ENCODE results near the gene AFM. TPM values are rescaled to one million over a fixed set of nuclear protein-coding genes. Genes with fewer than 3 reads are reported as not detected.

The AFM gene
- total RNA-seq, 1 experiment from 2014 or later = not detected

DNA sequence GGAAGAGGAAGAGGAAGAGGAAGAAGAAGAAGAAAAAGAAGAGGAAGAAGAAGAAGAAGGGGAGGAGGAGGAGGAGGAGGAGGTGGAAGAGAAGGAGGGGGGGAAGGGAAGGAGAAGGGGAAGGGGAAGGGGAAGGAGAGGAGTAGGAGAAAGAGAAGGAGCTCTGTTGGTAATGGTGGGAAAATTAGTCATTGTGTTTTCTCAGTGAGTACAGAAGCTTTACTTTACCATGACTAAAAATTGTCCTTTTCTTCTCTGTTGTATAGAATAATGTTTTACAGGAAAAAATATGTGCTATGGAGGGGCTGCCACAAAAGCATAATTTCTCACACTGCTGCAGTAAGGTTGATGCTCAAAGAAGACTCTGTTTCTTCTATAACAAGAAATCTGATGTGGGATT, 4.1 kb downstream of the AFM start:
- Histone ChIP-seq H3K18ac (ENCODE audit: insufficient read length, low read depth, low read length) (no peak overlapping the region), H3K27ac (ENCODE audit: insufficient read length, low read depth, low read length) (no peak overlapping the region), H2AK5ac (ENCODE audit: insufficient read length, low read length) (no peak overlapping the region), H3K79me1 (ENCODE audit: insufficient read depth, low read depth, low read length, poor library complexity, severe bottlenecking) (no peaks in the 10 kb centered on the region), H3K56ac (ENCODE audit: insufficient read length, low read depth, low read length) (no peak overlapping the region), H4K91ac (ENCODE audit: insufficient read length, low read depth, low read length) (no peak overlapping the region), H3K9me3 (ENCODE audit: control insufficient read depth, low read depth, low read length) (no peaks in the 10 kb centered on the region), H4K8ac (replicated peaks; ENCODE audit: insufficient read length, low read depth, low read length) (no peak overlapping the region), H3K4me1 (ENCODE audit: insufficient read depth, low read length) (peaks cover 4% of the 10 kb centered on the region; the same call in 1 of the 2 replicates), H2BK120ac (ENCODE audit: low read depth, low read length, poor library complexity, severe bottlenecking) (no peak overlapping the region), H3K4ac (ENCODE audit: low read depth, low read length) (no peak overlapping the region), H3T11ph (ENCODE audit: low read length) (no peak overlapping the region), H4K20me1 (ENCODE audit: control insufficient read depth, insufficient read depth, insufficient read length) (no peaks in the 10 kb centered on the region), H4K5ac (ENCODE audit: insufficient read length, low read depth, low read length) (no peak overlapping the region), H2AFZ (ENCODE audit: low read length) (no peak overlapping the region), H3K79me2 (ENCODE audit: insufficient read depth, low read length) (no peaks in the 10 kb centered on the region), H2BK5ac (ENCODE audit: insufficient read length, low read length) (no peak overlapping the region), H3K9ac (ENCODE audit: extremely low read depth, insufficient read length, low read length) (no peak overlapping the region), H3K23ac (ENCODE audit: insufficient read length, low read depth, low read length) (no peak overlapping the region), H2BK15ac (ENCODE audit: low read depth, low read length) (no peak overlapping the region), H3K27me3 (ENCODE audit: insufficient read depth, low read length) (no peaks in the 10 kb centered on the region), H3K4me2 (ENCODE audit: insufficient read depth, insufficient read length, low read length) (no peak overlapping the region), H3K23me2 (ENCODE audit: insufficient read length, low read depth, low read length, poor library complexity, severe bottlenecking) (no peaks in the 10 kb centered on the region), H2BK20ac (ENCODE audit: low read depth, low read length, poor library complexity, severe bottlenecking) (no peak overlapping the region), H3K14ac (ENCODE audit: insufficient read depth, low read length) (no peak overlapping the region), H2BK12ac (ENCODE audit: insufficient read length, low read depth, low read length) (no peak overlapping the region)
- TF ChIP-seq, protein P1, sequence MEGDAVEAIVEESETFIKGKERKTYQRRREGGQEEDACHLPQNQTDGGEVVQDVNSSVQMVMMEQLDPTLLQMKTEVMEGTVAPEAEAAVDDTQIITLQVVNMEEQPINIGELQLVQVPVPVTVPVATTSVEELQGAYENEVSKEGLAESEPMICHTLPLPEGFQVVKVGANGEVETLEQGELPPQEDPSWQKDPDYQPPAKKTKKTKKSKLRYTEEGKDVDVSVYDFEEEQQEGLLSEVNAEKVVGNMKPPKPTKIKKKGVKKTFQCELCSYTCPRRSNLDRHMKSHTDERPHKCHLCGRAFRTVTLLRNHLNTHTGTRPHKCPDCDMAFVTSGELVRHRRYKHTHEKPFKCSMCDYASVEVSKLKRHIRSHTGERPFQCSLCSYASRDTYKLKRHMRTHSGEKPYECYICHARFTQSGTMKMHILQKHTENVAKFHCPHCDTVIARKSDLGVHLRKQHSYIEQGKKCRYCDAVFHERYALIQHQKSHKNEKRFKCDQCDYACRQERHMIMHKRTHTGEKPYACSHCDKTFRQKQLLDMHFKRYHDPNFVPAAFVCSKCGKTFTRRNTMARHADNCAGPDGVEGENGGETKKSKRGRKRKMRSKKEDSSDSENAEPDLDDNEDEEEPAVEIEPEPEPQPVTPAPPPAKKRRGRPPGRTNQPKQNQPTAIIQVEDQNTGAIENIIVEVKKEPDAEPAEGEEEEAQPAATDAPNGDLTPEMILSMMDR (conservative IDR thresholded peaks at IDR 0.05) = no peak
- no peak for DNase-seq
- Mint-ChIP-seq H3K36me3 (ENCODE audit: insufficient read depth in 1 of 3, low read depth in 3 of 3) (no peaks in the 10 kb centered on the region), H3K27me3 (ENCODE audit: low read depth) (no peaks in the 10 kb centered on the region), H3K9me3 (no peaks in the 10 kb centered on the region), H3K27ac (no peak overlapping the region), H3K4me1 (peaks cover 13 to 21% of the 10 kb centered on the region in 2 experiments), H3K4me3 (no peak overlapping the region)
